Fibroblast of skin of left quadriceps (primary cell): ENCODE measurements around the gene IGFL4.

Experiments used
- DNase-seq, 2 experiments: peaks; one replicate each; pipeline ENCODE4 v3.0.0-alpha.2; 2013; ENCODE audit warnings: low read depth in 2 of 2

The IGFL4 gene

DNA sequence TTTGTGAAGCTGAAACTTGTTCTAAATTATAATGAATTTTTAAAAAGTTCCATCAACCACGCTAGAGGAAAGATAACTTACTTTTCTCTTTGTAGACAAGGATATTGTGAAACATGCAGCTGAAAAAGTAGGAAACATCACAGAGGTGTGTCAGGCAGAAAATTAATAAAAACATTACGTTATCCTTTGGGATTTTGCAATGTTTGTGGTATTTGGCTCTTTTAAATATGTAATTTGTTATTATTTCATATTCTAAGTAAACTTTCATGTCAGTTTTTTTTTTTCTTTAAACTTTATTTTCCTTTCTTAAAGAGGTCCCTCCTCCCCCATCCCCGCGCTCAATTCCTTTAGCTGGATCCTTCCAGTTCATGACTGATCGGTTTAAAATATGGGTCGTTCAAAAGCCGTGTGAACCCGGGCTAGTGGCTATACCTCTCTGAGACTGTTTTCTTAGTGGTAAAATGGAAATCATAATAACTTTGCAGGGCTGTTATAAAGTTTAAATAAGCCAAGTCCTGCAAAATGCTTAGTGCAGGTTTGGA is 46.3 kb downstream of the IGFL4 start:
- DNase-seq, result no peak

DNA sequence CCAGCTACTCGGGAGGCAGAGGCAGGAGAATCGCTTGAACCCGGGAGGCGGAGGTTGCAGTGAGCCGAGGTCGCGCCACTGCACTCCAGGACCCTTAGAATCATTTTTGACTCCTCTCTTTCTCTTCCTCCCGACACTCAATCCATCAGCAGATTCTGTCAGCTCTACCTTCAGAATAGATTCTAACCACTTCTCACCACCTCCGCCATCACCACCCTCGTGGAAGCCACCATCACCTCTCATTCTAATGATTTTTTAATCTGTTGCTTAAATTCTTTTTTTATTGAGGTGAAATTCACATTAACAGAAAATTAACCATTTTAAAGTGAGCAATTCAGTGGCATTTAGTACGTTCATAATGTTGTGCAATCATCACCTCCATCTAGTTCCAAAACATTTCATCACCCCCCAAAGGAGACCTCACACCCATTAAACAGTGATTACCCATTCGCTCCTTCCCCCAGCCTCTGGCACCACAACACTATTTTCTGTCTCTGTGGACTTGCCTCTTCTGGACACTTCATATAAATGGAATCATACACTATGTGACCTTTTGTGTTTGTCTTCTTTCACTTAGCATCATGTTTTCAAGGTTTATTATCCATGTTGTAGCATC is 50.6 kb downstream of the IGFL4 start:
- DNase-seq, result no peak
